Spleen (tissue), 7 donors: Measurements from ENCODE around the gene KCNH5.

Source experiments
- POLR2A ChIP-seq, 3 donors: fragments of 450-650 bp; IDR thresholded peaks; one replicate each; pipeline ENCODE4 v1.5.1; 2017; ENCODE audit warnings: antibody characterized with exemption in 3 of 3, mild to moderate bottlenecking in 1 of 3
- POLR2AphosphoS5 ChIP-seq, 3 donors: sonication (generic); formaldehyde crosslinking; IDR thresholded peaks; one replicate each; pipeline ENCODE4 v1.5.1; 2017; ENCODE audit warnings: antibody characterized with exemption in 3 of 3
- TF ChIP-seq, protein P1 (sequence below), 11 experiments: fragments of 200-600 bp in 7 of 11; fragments of 450-650 bp in 4 of 11; sonication (generic) in 4 of 11; IDR thresholded peaks in 8 of 11; conservative IDR thresholded peaks in 3 of 11; 1 replicate in 7 of 11; 2 replicates in 4 of 11; pipeline versions ENCODE4 v1.4.0 to v1.8.0; 2016 to 2021; ENCODE audit warnings: antibody characterized with exemption in 11 of 11, inconsistent platforms in 4 of 11, mild to moderate bottlenecking in 1 of 11
- donor health status: DM: no; HTN: no; CAD: no; lungs with moderate emphysema.
- donor health status: DM: no; HTN: no; CAD: no.
- donor health status: DM: no; HTN: no; CAD: no.

DNA sequence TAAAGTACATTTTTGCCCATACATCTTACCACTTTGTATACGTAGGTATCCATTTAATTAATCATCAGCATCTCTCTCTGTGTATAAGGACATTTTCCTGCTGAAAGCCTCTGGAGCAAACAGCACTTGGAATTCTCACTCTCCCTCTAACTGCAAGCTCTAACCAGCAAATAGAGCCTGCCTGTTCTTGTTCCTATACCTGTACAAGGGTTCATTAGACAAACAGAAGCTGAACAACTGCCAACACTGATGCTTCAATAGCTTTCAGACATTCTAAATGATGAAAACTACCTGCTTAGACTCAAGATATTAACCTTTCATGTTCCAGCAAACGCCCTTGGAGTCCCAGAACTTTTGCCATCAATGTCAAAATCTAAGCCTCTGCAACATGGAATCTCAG, 98.0 kb downstream of the KCNH5 start:
- no peak for TF ChIP-seq POLR2A (IDR thresholded peaks at IDR 0.05)
- TF ChIP-seq, protein P1, sequence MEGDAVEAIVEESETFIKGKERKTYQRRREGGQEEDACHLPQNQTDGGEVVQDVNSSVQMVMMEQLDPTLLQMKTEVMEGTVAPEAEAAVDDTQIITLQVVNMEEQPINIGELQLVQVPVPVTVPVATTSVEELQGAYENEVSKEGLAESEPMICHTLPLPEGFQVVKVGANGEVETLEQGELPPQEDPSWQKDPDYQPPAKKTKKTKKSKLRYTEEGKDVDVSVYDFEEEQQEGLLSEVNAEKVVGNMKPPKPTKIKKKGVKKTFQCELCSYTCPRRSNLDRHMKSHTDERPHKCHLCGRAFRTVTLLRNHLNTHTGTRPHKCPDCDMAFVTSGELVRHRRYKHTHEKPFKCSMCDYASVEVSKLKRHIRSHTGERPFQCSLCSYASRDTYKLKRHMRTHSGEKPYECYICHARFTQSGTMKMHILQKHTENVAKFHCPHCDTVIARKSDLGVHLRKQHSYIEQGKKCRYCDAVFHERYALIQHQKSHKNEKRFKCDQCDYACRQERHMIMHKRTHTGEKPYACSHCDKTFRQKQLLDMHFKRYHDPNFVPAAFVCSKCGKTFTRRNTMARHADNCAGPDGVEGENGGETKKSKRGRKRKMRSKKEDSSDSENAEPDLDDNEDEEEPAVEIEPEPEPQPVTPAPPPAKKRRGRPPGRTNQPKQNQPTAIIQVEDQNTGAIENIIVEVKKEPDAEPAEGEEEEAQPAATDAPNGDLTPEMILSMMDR (IDR thresholded peaks at IDR 0.05 in 8 of 11, conservative IDR thresholded peaks at IDR 0.05 in 3 of 11): no peak
- TF ChIP-seq POLR2AphosphoS5 (IDR thresholded peaks at IDR 0.05): no peak
